B cell (primary cell): Measurements from ENCODE around the gene ISLR2. TPM values are rescaled to one million over a fixed set of nuclear protein-coding genes. Genes with fewer than 3 reads are reported as not detected.

Source experiments
- ATAC-seq: fragments of 200-7000 bp; cut with Tn5 transposase; one replicate; pipeline ENCODE4 v1.10.0; 2021; ENCODE audit warnings: low read depth, mild to moderate bottlenecking, moderate number of reproducible peaks, moderate library complexity
- CTCF ChIA-PET: fragments of 350-600 bp; sonication (Branson Sonifier 250); formaldehyde crosslinking; loops from one replicate; lab custom pipeline; 2021; ENCODE audit warnings: antibody characterized with exemption, inconsistent platforms; lab: Charles Lee
- POLR2A ChIA-PET: fragments of 350-600 bp; sonication (Branson Sonifier 250); formaldehyde crosslinking; loops from one replicate; lab custom pipeline; 2021; ENCODE audit warnings: antibody characterized with exemption; lab: Charles Lee
- DNase-seq: peaks from one replicate; pipeline ENCODE4 v3.0.0; 2013
- H2AFZ ChIP-seq: 2 replicates; pipeline ENCODE4 v1.6.1; 2012; ENCODE audit warnings: mild to moderate bottlenecking, low read depth, low read length; ENCODE audit not compliant: insufficient read depth, poor library complexity, severe bottlenecking
- H3K27ac ChIP-seq, 2 donors: 1 replicate in 1 of 2; 2 replicates in 1 of 2; pipeline ENCODE4 v1.5.1; 2012 to 2013; ENCODE audit warnings: low read length in 2 of 2, mild to moderate bottlenecking in 2 of 2, moderate library complexity in 1 of 2
- H3K27me3 ChIP-seq, 4 experiments: fragments of 200-600 bp in 1 of 4; sonication (generic) in 1 of 4; replicated peaks in 1 of 4; 1 replicate in 2 of 4; 2 replicates in 2 of 4; pipeline versions ENCODE4 v1.6.1 to v1.7.0; 2013 to 2016; ENCODE audit warnings: low read length in 3 of 4, mild to moderate bottlenecking in 2 of 4, mixed read lengths in 1 of 4, moderate library complexity in 1 of 4; ENCODE audit not compliant: insufficient read depth in 4 of 4, control insufficient read depth in 3 of 4; ENCODE audit errors: control extremely low read depth in 1 of 4
- H3K36me3 ChIP-seq, 2 experiments: replicated peaks in 1 of 2; 1 replicate in 1 of 2; 2 replicates in 1 of 2; pipeline versions ENCODE4 v1.6.1 to v1.7.1; 2013; ENCODE audit warnings: low read length in 1 of 2; ENCODE audit not compliant: insufficient read depth in 2 of 2, control insufficient read depth in 1 of 2; ENCODE audit errors: control extremely low read depth in 1 of 2, extremely low read depth in 1 of 2
- H3K4me1 ChIP-seq, 2 donors: fragments of 200-600 bp in 1 of 2; sonication (generic) in 1 of 2; 1 replicate in 1 of 2; 2 replicates in 1 of 2; pipeline versions ENCODE4 v1.5.1 to v1.6.1; 2013 to 2017; ENCODE audit warnings: low read length in 2 of 2; ENCODE audit not compliant: control insufficient read depth in 2 of 2, insufficient read depth in 2 of 2
- H3K4me2 ChIP-seq: replicated peaks from 2 replicates; pipeline ENCODE3; 2012; ENCODE audit warnings: mild to moderate bottlenecking, low read depth, low read length; ENCODE audit not compliant: poor library complexity, severe bottlenecking
- H3K4me3 ChIP-seq, 5 experiments: fragments of 200-600 bp in 1 of 5; sonication (generic) in 1 of 5; 1 replicate in 3 of 5; 2 replicates in 2 of 5; pipeline versions ENCODE4 v1.5.1 to v1.7.0; 2011 to 2016; ENCODE audit warnings: low read length in 4 of 5, mild to moderate bottlenecking in 4 of 5, low read depth in 2 of 5, control low read depth in 1 of 5, moderate library complexity in 1 of 5; ENCODE audit not compliant: insufficient read depth in 1 of 5; ENCODE audit errors: control extremely low read depth in 1 of 5, extremely low read depth in 1 of 5
- H3K79me2 ChIP-seq: fragments of 200-600 bp; sonication (generic); one replicate; pipeline ENCODE4 v1.6.0; 2016; ENCODE audit warnings: low read length; ENCODE audit not compliant: control insufficient read depth, insufficient read depth
- H3K9ac ChIP-seq: fragments of 200-600 bp; sonication (generic); 2 replicates; pipeline ENCODE4 v1.6.1; 2017; ENCODE audit warnings: mild to moderate bottlenecking, low read length, moderate library complexity
- H3K9me3 ChIP-seq, 3 donors: one replicate each; pipeline versions ENCODE4 v1.6.1 to v1.7.1; 2013; ENCODE audit warnings: low read length in 2 of 3; ENCODE audit not compliant: control insufficient read depth in 2 of 3, insufficient read depth in 1 of 3; ENCODE audit errors: control extremely low read depth in 1 of 3
- H4K20me1 ChIP-seq: 2 replicates; pipeline ENCODE4 v1.6.0; 2012; ENCODE audit warnings: mild to moderate bottlenecking, low read length; ENCODE audit not compliant: insufficient read depth, control insufficient read depth, poor library complexity, severe bottlenecking
- H3K27ac Mint-ChIP-seq: one replicate; pipeline ENCODE4 v1.8.0; 2021; ENCODE audit warnings: mixed read lengths
- H3K27me3 Mint-ChIP-seq: one replicate; pipeline ENCODE4 v1.8.0; 2021; ENCODE audit warnings: mixed read lengths
- H3K4me1 Mint-ChIP-seq: one replicate; pipeline ENCODE4 v1.8.0; 2021; ENCODE audit warnings: mixed read lengths
- H3K4me3 Mint-ChIP-seq: one replicate; pipeline ENCODE4 v1.8.0; 2021; ENCODE audit warnings: mixed read lengths
- H3K9me3 Mint-ChIP-seq: one replicate; pipeline ENCODE4 v1.8.0; 2022; ENCODE audit warnings: mixed read lengths; ENCODE audit not compliant: insufficient read depth
- CTCF ChIP-seq: fragments of 200-600 bp; IDR thresholded peaks from one replicate; pipeline ENCODE4 v1.8.0; 2022; ENCODE audit warnings: antibody characterized with exemption, mild to moderate bottlenecking
- EZH2 ChIP-seq: IDR thresholded peaks from 2 replicates; pipeline ENCODE4 v1.6.1; 2012; ENCODE audit warnings: borderline replicate concordance, low read depth, mild to moderate bottlenecking, moderate library complexity, low read length; ENCODE audit not compliant: insufficient read depth, poor library complexity, severe bottlenecking
- WGBS: methylation state at CpG from one replicate; pipeline ENCODE4 v1.1.5; 2013; ENCODE audit warnings: missing lambda C conversion rate; ENCODE audit not compliant: insufficient coverage; 5-methylcytosine and 5-hydroxymethylcytosine counted together
- intact Hi-C: fragments of 100-400 bp; cut with micrococcal nuclease; formaldehyde crosslinking; loops from one replicate; pipeline ENCODE4 v1.10.0; 2022
- polyA plus RNA-seq: library from polyadenylated mRNA; depleted of rRNA; stranded (reverse); fragments of >200 nt; gene quantifications from 2 replicates; pipeline ENCODE4 v1.2.3, GENCODE V29; 2012
- total RNA-seq, 2 donors: library from RNA; stranded (reverse); fragments of 120-200 nt in 1 of 2; gene quantifications; 1 replicate in 1 of 2; 2 replicates in 1 of 2; pipeline versions ENCODE4 v1.2.3 to v1.2.4, GENCODE V29; 2013 to 2022

Gene ISLR2
- total and polyA plus RNA-seq, 2 donors (not counting 1 experiment from before 2014, with no cell fraction given), result not detected

GRCh38 chr15:74133694-74134386 is 3.5 kb downstream of the ISLR2 start:
- H3K27me3 ChIP-seq, result peaks cover 0 to 90% (median 63%) of the 10 kb centered on the region in 4 experiments
- ATAC-seq, result no peak
- no peak overlapping the region for H3K27ac ChIP-seq
- no peaks in the 10 kb centered on the region for H3K9me3 Mint-ChIP-seq
- H3K4me3 Mint-ChIP-seq, result no peak overlapping the region
- H3K9ac ChIP-seq, result no peak overlapping the region
- H3K9me3 ChIP-seq, result peaks cover 0 to 72% (median 12%) of the 10 kb centered on the region in 3 donors
- H3K4me1 ChIP-seq, result peaks cover 67 to 71% of the 10 kb centered on the region in 2 donors
- TF ChIP-seq EZH2 (no peak), CTCF (no peak)
- no peaks in the 10 kb centered on the region for H3K79me2 ChIP-seq
- DNase-seq, result peak; percentile 41
- peak overlapping the region; percentile 51 for H3K4me2 ChIP-seq
- intact Hi-C loops, result loop anchor here (1.0 kb wide), 1 partner anchor 161 kb away; no protein-coding TSS in a partner anchor
- peaks cover 79% of the 10 kb centered on the region for H3K27me3 Mint-ChIP-seq
- 19% methylated on average over 71 of the region's 71 CpGs for WGBS
- H3K4me3 ChIP-seq, result no peak overlapping the region
- H3K27ac Mint-ChIP-seq, result no peak overlapping the region
- peaks cover 55% of the 10 kb centered on the region for H3K4me1 Mint-ChIP-seq
- H2AFZ ChIP-seq, result no peak overlapping the region
- no peaks in the 10 kb centered on the region for H3K36me3 ChIP-seq
- H4K20me1 ChIP-seq, result no peaks in the 10 kb centered on the region
- CTCF ChIA-PET, result interaction anchor here (1.0 to 1.9 kb wide), 5 partner anchors 8 to 161 kb away, joined by 3 to 4 read pairs (median 3); no protein-coding TSS in a partner anchor
- POLR2A ChIA-PET, result no interaction called here
